HK-2 (cell line): Measurements from ENCODE around the gene NFKBIE.

Source experiments
- DNase-seq: peaks from one replicate; pipeline ENCODE4 v3.0.0-alpha.2; 2018; ENCODE audit not compliant: unreplicated experiment

Gene NFKBIE

DNA sequence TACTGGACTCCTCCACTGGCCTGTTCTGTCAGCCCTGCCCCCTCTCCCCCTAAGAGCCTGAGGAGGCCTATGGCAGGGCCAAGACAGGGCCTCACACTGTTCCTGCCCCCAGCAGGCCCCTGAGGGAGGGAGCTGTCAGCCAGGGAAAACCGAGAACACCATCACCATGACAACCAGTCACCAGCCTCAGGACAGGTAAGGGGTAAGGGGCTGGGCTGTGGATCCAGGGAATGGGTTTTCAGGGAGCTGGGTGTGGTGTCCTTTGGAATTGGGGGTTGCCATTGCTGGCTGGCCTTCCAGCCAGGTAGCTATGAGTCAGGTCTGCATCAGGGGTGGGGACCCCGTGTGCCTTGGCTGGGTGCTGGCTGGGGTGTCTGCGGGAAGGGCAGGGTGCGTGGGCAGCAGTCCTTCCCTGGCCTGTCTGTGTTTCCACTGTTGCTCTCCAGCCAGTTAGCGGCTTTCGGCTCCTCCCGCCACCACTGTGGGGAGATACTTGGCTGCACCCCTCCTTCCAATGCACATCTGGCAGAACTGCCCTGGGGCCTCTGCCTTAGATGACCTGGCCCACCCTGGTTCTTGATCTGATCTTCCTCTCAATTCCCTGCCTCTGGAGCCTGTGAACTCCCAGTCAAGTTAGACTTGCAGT lies 38.1 kb downstream of the NFKBIE start:
- no peak for DNase-seq

DNA sequence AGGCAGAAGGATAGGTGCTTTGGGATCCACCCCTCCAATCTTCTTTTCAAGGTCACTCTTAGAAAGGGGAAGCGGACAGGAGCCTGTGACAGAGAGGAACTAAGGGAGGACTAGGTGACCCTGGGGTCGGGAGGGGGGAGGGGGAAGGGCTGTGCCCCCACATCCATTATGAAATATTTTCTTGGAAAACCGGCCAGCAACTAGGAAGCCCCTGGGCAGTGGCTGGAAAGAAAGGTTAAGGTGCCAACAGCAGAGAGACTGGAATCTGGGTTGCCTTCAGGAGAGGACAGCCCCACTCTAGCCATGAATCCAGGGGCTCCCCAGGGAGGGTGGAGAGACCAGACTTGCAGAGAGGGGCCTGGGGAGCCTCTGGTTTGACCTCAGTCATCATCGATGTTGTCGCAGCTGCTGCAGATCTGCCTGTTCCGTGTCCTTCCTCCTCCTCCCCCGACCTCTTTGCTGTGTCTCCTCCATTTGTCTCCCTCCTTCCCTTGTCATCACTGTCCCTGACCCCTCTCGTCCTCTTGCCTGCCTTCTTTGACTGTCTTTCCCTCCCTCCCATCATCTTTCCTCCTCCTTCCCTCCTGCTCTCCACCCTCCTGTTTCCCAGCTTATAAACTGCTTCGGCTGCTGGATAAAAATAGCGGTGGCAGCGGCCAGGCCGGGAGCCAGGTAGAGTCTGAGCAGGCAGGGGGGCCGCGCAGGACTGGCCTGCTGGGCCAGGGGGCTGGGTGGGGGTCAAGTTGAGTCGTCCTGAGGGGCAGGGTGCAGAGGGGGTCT lies 38.8 kb downstream of the NFKBIE start:
- DNase-seq: no peak

DNA sequence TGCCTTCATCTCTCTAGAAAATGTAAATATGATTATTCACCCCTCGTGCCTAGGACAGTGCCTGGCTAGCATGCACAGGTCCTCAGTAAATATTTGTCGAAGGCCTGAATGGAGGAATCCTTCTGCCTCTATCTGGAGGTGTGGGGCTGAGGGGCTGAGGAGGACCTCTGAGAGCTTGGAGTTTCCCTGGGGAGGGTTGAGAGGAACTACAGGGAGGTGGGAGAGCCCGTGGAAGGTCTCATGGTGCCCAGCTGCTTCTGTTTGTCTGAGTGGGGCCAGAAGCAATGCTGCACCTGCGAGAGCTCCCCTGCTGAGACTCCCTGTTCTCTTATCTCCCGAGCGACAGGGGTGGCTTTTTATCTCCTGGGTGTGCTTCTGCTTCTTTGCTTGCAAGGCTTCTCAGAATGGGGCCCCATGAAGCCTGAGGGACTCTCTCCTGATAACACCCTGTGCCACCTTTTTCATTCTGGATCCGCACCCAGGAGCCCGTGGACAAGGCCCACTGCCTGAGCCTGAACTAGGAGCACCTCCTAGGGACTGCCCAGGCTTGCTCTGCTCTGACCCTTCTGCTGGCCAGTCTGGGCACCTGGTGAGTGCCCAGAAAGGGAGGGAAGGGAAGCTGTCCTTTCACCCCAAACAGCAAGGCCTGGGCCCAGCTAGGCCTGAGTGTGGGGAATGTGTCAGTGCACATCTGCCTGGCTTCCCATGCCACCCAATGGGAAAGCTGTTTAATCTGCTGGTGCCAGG lies 39.6 kb downstream of the NFKBIE start:
- no peak for DNase-seq

DNA sequence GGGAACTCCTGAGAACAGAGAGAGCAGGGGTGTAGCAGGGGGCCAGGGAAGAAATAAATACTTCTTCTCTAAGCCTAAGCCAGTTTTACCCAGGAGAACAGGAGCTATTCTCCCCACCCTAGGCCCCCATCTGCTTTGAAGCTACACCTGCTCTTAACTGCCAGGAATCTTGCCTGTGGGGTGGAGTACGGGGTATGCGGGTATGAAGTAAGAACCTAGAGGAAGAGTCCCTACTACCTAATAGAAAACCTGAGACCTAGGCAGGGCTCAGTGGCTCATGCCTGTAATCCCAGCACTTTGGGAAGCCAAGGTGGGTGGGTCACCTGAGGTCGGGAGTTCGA lies 40.4 kb downstream of the NFKBIE start:
- no peak for DNase-seq

DNA sequence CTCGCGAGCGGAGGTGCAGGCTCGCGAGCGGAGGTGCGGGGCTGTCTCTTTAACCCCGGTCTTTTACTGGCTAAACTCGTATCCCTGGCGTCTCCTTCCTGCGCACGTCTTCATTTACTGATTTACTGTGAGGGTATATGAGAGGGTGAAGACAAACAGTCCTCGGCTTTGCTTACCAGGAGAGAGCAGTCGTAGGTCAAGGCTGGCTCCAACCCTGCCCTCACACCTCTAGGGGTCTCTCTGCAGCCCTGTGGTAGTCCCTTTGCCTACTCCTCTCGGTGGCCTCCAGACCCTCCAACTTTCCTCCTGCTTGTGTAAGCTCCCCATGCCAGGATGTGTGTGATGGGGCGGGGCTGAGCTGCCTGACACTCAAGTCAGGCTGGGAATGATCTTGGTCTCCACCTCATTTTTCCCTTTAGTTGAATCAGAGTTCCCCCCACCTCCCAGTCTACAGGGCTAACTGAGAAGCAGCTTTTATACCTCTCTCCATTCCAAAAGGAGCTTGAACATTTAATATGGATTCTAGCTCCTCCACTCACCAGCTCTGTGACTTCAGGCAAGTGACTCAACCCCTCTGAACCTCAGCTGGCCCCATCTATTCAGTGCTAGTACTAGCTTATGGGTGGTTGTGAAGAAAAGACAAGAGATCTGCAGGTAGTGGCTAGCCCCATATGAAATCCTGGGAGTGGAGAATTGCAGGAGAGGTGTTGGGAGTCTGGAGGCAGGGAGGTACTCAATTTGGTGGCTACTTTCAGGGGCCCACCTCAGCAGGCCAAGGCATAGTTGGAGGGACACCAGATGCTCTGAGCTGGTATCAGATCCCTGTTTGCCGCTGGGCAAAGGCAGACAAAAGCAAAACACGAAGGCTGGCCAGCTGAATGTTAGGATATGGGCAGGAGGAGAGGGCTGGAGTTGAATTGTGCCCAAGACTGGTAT lies 41.1 kb downstream of the NFKBIE start:
- DNase-seq: peak; percentile 60

DNA sequence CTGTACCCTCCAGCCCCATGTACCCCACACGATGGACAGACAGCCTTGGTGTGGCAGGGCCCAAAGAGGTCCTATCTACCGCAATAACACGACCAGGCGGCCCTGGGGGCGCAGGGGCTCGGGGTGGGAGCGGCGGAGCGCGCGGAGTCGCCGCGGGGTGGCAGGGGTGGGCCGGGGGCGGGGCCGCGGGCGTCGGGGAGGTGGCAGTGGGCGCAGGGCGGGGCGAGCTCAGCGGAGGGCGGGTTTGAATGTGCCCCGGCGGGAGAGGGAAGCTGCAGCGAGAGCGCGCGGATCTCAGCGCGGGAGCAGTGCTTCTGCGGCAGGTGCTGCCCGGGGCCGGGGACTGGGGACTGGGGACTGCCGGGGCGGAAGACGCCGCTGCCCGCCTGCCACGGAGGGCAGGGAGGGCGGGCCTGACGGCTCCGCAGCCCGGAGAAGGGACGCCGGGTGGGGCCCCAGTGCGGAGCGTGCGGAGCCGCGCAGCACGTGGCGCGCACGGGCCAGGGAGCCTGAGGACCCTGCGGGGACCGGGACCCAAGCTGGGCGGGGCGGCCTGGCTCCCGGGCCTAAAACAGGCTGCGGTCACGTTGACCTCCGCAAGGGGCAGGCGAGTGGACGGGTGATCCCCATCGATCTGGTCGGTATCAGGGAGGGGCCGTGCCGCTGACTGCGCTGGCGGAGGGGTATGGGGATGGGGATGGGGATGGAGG lies 41.9 kb downstream of the NFKBIE start, which contains the start of gene SLC29A1:
TSS of gene SLC29A1 (plus strand) at position 277 of the 710 bp plus-strand sequence. CDS start 3,719 bp downstream, outside the sequence.
- DNase-seq: peak; percentile 84

DNA sequence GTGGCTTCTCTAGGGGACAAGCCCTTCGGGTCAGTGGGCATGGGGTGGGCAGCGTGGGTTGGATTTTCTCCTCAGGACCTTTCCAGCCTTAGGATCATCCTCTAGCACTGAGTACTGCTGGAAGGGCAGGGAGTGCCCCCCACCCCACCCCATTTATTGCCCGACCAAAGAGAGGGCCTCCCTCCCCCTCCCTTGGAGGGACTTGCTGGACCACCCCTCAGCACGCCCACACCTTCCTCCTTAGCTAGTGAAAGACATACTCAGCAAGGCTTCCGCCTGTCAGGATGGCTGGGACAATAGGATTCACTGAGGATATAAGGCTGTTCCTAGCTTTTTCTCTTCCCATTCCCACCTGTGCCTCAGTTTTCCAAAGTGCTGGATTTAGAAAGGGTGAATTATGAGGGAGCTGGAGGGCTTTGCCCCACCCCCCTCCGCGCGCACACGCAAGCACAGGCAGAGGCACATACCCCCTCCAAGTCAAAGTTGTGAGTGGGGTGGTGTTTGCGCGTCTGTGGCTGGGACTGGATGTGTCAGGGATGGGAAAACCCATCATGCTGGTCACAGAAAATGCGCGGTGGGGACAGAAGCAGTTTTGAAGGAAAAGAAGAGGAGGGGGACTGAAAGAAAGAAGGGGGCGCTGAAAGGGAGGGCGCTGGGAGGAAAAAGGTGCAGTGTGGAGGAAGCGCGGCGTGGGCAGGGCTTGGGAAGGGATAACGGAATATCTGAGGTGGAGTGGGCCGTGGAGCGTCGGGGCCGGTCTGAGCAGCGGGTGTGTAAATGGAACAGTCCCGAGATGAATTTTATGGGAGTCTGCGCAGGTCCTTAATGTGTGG lies 42.6 kb downstream of the NFKBIE start:
- DNase-seq: no peak

DNA sequence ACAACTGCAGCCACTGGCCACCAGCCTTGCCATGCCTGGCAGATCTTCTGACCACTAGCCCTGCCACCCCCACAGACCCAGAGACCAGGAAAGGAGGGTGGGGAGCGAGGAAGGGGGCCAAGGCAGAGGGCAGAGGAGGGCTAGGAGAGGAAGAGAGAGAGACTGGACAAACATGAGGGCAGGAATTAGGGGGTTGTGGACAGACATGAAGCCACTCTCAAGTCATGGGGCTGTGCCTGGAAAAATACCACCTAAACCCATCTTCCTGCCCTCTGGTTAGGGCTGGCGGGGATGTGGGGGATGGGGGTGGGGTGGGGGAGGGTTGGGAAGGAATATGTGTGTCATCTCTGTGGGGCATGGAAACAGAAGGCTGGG lies 43.4 kb downstream of the NFKBIE start:
- DNase-seq: peak; percentile 24

DNA sequence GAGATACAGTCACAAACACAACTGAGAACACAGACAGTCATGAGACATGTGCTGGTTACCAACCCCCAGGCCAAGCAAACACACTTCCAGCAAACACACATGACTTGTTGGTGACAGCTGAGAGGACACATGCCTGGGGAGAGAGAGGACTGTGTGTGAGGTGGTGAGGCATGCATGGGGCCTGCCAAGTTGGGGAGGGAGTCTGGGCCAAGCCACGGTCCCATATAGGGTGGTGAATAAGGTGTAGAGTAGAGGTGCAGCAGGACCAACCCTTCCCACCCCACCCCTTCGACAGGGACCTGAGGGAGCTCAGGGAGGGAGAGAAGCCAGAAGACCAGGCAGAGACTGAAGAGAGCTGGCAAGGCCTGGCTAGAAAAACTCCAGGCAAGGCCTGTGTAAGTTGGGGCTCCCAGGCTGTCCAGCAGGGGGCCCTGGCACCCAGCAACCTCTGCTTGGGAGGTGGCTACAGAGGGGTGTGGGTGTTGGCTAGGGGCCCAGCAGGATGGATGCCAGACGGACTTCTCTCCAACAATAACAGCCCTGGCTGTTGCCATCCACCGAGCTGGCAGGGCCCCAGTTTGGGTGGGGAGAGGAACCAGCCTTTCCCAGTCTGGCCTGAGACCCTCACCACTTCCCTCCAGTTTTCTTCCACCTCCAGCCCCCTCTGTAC lies 43.9 kb downstream of the NFKBIE start:
- DNase-seq: peak; percentile 86

DNA sequence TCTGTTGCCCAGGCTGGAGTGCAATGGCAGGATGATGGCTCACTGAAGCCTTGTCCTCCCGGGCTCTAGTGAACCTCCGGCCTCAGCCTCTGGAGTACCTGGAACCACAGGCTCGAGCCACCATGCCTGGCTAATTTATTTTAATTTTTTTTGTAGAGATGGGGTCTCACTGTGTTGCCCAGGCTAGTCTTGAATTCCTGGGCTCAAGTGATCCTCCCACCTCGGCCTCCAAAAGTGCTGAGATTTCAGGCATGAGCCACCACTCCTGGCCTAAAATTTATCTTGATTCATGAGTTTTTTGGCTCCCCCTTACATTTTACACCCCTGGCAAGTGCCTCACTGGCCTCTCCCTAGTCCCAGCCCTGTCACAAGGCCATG lies 44.4 kb downstream of the NFKBIE start:
- DNase-seq: no peak

DNA sequence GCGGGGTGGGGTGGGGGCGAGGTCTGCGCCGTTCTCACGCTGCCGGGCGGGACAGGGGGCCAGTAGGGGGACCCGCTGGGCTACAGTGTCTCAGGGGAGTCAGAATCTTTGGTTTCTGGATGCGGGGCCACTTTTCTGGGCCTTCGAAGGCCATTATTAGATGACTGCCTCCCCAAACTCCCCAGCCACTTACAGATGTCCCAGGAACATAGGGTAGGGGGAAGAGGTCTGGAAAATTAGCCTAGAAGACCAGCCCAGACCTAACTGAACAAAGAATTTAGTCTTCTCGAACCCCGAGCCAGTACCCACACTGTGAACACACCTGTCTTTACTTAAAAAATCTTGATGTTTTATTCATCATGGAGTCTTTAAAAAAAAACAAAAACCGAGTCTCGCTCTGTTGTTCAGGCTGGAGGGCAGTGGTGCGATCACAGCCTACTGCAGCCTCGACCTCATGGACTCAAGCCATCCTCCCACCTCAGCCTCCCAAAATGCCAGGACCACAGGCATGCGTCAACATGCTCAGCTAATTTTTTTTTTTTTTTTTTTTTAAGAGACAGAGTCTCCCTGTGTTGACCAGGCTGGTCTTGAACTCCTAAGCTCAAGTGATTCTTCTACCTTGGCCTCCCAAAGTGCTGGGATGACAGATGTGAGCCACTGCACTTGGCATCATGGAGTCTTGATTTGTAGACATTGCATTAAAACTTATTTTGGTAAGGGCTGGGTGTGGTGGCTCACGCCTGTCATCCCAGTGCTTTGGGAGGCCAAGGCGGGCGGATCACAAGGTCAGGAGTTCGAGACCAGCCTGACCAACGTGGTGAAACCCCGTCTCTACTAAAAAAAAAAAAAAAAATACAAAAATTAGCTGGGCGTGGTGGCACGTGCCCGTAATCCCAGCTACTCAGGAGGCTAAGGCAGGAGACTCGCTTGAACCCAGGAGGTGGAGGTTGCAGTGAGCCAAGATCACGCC lies 45.3 kb downstream of the NFKBIE start:
- no peak for DNase-seq

DNA sequence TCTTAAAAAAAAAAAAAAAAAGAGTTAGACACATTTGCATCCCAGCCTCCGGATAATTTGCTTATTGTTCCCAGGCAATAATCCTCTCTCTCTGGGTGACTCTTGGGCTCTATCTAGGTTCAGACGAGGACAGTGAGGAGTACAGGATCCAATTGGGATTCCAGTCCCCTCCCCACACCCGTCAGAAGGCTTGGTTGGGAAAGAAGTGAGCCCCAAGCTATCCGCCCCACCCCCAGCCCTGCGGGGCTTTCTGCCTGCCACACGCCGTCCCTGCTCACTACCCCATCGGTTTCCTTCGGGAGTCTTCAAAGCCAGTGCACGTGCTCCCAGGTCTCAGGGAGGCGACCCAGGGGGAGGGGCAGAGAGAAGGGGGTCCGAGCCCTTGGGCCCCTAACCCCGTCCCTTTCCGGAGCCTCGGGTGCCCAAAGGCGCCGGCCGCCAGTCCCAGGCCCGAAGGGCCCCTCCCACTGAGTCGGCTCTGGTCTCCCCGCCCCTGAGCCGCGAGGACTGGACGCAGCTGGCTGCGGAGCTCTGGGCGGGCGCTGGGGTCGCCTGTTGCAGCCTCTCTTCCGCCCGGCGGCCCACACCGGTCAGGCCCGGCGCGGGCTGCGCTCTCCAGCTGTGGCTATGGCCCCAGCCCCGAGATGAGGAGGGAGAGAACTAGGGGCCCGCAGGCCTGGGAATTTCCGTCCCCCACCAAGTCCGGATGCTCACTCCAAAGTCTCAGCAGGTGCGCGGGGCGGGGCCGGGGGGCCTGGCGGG lies 46.1 kb downstream of the NFKBIE start:
- DNase-seq: peak; percentile 76

DNA sequence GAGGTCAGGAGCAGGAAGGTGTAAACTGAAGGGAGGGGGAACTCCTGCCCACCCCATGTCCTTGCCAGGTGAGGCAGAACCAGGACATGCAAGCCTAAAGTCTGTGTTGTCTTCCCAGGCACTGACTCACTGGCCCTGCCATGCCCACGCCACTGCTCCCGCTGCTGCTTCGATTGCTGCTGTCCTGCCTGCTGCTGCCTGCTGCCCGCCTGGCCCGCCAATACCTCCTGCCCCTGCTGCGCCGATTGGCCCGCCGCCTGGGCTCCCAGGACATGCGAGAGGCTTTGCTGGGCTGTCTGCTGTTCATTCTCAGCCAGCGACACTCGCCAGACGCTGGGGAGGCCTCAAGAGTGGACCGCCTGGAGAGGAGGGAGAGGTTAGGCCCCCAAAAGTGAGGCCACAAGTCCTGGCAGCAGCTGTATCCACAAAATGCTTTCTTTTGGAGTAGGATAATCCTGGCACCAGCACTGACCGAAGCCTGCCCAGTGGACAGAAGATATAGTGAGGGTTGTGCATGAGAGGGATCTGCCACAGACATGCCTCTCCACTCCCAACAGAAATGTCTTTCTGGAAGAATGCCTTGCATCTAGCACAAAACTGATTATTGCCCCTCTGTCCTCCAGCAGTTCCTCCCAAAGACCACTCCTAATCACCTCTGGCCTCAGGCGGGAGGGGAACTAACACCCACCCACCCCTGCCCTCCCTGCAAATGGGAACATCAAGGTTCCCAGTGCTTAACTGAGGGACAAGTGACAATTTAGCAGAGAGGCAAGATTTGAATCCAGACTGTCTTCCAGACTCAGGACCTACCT lies 47.8 kb downstream of the NFKBIE start:
- no peak for DNase-seq

DNA sequence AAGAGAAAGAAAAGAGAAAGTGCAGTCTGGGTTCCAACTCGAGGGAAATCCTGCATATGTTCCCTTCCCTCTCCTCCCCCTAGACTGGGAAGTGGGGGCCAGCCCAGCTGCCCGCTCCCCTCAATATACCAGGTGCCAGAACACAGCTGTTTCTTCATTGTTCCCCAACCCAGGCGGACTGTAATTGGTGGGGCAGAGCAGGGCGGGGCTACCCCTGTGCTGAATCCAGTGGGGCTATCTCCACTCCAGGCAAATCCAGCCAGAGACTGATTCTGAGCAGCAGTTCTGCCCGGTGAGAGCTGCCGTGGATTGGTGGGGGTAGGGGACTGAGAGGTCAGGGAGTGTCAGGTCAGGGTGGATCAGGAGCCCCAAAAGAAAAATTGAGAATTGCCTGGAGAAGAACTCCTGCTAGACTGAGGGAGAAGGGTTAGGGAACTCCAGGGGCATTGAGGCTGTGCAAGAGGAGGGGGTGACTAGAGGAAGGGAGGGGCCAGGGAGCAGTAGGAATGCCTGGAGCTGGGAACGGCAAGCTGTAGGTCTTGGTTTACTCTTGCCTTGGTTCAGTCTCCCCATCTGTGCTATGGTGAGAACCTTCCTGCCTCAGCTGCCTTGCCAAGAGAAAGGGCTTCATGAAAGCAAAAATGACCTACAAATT lies 48.5 kb downstream of the NFKBIE start, which contains the start of gene MYMX:
TSS of gene MYMX (plus strand) at position 250 of the 655 bp plus-strand sequence. CDS start 546 bp downstream, outside the sequence.
- no peak for DNase-seq

DNA sequence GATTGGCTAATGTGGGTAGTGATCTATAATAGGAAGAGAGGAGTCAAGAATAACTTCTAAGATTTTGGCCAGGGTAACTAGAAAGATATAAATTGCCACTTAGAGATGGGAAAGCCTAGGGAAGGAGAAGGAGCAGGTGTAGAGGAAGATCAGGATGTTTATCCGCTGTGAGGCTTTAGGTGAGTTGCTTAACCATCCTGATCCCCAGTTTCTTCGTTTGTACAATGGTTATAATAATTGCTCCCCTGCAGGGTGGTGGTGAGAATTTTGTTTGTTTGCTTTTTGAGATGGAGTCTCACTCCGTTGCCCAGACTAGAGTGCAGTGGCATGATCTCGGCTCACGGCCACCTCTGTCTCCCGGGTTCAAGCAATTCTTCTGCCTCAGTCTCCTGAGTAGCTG lies 51.0 kb downstream of the NFKBIE start:
- DNase-seq: no peak

DNA sequence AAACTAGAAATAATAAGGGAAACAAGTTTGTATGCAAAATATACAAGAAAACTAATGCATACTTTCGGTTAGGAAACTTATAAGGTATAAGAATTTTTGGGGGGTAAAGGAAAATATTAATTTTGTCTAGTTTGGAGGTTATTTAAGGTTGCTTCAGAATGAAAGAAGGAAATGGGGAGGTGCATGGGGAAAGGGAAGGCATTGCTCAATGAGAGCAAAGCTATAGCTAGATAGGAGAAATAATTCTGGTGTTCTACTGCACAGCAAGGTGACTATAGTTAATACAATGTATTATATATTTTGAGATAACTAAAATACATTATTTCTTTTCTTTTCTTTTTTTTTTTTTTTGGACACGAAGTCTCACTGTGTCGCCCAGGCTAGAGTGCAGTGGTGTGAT lies 54.1 kb downstream of the NFKBIE start:
- no peak for DNase-seq
